Measurements from ENCODE around the gene HPCAL1.

The HPCAL1 gene

DNA sequence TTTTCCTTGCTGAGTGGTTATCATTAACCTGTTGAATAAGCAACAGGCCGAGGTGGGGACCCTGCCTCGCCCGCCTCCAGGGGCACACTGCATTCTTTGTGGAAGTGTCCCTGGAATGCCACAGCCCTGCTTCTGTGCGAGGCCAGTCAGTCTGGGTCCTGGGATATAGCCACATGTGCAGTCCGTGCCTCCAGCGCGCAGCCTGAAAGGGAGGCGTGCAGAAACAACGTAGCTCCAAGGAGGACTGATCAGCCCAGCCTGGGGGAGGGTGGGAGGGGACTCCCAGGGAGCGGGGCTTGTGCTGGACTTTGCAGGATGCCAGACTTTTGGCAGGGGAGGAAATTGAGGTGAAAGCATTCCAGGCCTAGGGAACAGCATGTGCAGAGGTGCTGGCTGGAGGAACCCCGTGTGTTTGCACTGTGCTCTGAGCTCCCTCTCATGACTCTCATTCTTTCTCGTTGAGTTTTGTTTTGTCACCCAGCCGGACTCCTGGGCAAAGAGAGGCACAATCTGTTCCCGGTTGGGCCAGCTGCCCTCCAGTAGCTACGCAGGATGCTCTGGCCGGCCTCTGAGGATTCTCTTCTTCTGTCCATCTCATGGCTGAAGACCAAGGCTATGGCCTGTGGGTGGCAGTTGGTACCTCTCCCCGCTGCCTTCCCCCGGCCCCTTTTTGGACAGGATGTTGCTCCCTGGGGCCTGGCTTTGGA lies 39.7 kb downstream of the HPCAL1 start:
- no peak overlapping the region for H3K4me3 ChIP-seq (ENCODE audit: low read depth, low read length)
- no peak for TF ChIP-seq CTCF (IDR thresholded peaks at IDR 0.05; ENCODE audit: low read depth, low read length)

- H3K4me3 ChIP-seq (ENCODE audit: low read depth, low read length) = no peak overlapping the region
- TF ChIP-seq CTCF (IDR thresholded peaks at IDR 0.05; ENCODE audit: low read depth, low read length) = no peak
Observed at GRCh38 chr2:10343191-10343590, 40.5 kb downstream of the HPCAL1 start.

DNA sequence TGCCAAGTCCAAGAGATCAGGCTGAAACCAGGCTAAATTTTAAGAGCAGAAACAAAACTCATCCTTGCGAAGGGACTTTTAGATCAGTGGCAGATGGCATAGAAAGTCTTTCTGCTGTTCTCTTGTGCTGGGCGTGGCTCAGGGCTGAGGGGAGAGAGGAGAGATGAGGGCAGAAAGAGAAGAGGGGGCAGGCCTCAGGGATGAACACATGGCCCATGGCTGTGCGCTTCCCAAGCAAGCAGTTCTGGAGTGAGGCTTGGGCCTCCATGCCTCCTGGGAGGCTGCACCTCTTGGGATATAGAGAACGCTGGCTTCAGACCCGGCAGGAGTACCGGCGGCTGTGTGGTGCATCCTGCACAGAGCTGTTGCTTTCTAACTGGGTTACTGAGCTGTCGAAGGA lies 41.0 kb downstream of the HPCAL1 start:
- TF ChIP-seq CTCF (IDR thresholded peaks at IDR 0.05; ENCODE audit: low read depth, low read length) = no peak
- no peak overlapping the region for H3K4me3 ChIP-seq (ENCODE audit: low read depth, low read length)

DNA sequence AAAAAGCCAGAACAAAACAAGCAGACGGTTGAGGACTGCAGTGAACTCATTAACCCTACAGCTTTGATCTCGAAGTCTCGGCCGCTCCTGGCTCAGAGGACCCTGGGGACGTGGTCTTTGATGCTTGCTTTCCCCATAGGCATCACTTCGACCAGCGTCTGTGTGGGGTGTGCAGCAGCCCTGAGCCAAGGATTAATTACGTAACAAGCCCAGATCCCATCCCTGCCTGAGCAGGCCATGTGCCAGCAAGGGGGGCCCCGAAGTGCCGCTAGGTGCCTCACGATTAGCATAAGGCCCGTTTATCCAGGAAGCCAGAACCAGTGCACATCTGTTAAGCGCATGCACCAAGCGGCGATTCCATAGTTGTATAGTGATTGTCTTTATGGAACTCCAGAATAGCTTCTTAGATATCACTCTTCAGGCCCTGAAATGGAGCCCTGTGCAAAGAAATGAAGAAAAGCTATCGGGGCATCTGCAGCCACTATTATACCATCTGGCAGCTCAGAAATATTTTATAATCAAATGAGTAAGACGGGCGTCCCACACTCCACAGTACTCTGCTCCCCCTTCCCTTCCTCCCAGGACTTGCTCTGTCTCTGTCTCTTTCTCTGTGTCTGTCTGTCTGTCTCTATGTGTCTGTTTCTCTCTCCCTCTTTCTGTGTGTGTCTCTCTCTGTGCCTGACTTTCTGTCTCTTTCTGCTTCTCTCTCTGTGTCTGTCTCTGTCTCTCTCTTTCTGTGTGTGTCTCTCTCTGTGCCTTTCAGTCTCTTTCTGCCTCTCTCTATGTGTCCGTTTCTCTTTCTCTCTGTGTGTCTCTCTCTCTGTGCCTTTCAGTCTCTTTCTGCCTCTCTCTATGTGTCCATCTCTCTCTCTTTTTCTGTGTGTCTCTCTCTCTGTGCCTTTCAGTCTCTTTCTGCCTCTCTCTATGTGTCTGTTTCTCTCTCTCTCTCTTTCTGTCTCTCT lies 41.7 kb downstream of the HPCAL1 start:
- no peak overlapping the region for H3K4me3 ChIP-seq (ENCODE audit: low read depth, low read length)
- TF ChIP-seq CTCF (IDR thresholded peaks at IDR 0.05; ENCODE audit: low read depth, low read length) = no peak

GRCh38 chr2:10345126-10345525 lies 42.4 kb downstream of the HPCAL1 start:
- no peak overlapping the region for H3K4me3 ChIP-seq (ENCODE audit: low read depth, low read length)
- TF ChIP-seq CTCF (IDR thresholded peaks at IDR 0.05; ENCODE audit: low read depth, low read length) = no peak

GRCh38 chr2:10345813-10346212 lies 43.1 kb downstream of the HPCAL1 start:
- H3K4me3 ChIP-seq (ENCODE audit: low read depth, low read length) = no peak overlapping the region
- no peak for TF ChIP-seq CTCF (IDR thresholded peaks at IDR 0.05; ENCODE audit: low read depth, low read length)

All from WI38 (cell line).